NAMALWA (cell line): Measurements from ENCODE around the gene PREP.
"Not testable (repeated sequence)": the region's sequence is repeated elsewhere in the genome, so short reads cannot be mapped to it uniquely, and the experiment has no call there.

Experiments used
- DNase-seq: peaks from one replicate; pipeline ENCODE4 v3.0.0-alpha.2; 2015; ENCODE audit warnings: low spot score

Gene PREP

DNA sequence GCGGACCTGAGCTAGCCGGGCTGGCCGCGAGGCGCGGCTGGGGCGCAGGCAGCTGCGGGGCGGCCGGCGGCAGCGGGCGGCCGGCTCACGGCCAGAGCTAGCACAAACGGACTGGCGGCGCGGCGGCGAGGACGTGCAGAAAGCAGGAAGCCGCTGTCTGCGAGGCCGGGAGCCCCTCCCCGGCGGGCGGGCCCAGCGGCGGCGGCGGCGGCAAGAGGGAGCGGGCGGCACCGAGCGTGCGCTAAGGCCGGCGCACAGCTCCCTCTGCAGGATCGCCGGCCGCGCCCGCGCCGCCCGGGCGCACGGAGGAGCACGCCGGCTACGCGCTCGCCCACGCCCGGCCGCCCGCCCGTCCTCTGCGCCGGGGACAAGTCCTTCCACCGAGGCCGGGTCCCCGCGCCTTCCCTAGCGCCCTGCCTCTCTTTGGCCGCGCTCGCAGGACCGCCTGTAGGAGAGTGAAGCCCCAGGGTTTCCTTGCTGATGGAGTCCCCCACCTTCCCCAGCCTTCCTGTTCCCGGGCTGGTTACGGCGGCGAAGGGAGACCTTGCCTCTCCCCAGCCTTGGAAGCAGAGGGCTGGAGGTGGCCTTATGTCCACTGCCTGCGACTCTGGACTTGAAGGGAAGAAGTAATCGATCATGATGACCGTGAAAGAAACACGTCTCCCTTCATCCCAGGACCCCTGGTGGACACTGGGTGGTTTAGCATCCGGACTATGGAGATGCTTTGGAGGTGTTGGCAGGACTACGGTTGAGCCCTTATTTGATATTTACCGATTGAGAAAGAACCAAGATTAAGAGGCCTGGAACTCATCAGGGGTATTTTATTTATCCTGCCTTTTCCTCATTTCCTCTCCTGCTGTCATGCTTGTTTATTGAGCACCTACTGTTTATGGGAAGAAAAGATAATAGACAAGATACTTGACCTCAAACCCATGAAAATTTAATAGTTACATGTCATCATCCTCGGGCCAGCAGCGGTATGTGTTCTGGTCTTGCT, at the start of gene PREP:
PREP (minus strand) TSS at position 144 of the 997 bp plus-strand sequence. CDS start 191 bp downstream, outside the sequence.
- DNase-seq, result peak; percentile 83

DNA sequence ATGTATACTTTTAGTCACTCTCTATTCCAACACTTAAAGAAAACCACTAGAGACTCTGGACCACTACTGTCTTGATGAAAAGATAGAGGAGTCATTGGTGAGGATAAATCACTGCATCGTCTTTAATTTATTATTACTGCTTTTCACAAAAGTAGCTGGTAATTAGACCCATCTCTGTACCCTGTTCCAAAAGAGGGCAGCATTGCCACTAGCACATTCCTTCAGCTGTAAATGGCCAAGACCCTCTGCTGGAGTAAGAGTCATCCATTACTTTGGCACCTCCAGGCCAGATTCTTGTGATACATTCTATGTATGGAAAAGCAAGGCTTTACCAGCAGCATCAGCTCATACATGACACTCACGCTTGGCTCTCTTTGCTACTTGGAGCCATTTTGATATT, 49.5 kb upstream of the PREP start:
- DNase-seq, result no peak

DNA sequence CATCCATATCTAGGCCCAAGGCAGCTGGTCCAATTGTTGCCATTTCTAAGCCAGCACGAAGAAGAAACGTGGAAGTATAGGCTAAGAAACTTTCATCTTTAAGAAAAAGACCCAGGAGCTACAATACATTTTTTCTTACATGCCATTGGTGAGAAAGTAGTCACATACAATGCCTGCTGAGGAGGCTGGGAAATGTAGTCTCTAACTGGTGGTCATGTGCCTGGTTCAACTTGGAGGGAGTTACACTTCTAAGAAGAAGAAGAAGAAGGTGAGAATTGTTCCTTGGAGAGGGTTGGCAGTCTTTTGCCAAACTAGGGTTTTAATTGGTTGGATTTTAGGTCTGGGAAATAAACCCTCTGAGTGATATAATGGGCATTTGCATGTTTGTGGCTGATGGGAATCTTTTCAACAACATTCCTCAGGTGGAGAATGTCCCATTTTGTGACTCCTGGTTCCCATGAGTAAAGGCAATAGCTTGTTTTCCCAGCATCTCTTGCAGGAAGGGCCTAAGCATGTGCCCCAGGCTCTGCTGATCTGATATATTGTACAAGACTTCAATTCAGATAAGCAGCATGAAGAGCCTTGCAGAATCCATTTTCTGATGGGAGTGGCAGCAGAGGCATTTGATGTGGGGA, 47.0 kb upstream of the PREP start:
- no peak for DNase-seq

DNA sequence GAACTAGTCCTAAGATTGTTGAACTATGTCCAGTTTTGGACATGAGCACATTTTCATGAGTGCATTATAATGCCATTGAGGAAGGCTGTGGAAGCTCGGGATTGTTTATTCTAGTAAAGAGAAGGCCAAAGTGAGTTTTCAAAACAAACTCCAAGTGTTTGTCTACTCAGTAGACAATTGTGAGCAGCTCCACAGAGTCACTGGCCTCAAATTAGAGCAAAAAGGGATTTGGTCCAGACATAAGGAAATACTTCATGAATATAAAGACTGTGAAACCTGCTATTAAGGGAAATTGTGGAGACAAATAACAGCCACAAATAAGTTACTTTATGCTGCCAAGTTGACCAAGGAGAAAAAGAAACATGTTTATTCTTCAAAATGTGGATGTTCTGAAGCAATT, 42.6 kb upstream of the PREP start:
- DNase-seq, result no peak

DNA sequence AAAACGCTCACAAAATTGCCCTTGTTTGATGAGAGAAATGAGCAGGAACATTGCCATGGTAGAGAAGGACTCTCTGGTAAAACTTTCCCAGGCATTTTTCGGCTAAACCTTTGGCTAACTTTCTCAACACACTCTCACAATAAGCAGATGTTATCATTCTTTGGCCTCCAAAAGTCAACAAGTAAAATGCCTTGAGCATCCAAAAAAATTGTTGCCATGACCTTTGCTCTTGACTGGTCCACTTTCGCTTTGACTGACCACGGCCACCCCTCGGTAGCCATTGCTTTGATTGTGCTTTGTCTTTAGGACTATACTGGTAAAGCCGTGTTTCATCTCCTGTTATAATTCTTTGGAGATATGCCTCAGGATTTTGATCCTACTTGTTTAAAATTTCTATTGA, 41.1 kb upstream of the PREP start:
- DNase-seq, result no peak

DNA sequence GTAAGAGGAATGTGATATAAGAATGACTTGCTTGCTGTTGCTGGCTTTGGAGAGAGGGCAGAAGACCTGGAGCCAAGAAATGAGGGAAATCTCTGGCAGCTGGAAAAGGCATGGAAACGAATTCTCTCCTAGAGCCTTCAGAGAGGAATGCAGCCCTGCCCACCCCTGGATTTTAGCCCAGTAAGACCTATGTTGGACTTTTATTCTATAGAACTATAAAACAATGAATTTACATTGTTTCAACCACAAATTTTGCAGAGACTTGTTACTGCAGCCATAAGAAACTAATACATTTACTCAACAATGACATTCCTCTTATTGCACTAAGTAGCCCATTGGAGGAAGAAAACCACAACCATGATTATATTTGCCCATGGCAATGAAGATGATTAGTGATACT, 39.5 kb upstream of the PREP start:
- DNase-seq, result no peak

DNA sequence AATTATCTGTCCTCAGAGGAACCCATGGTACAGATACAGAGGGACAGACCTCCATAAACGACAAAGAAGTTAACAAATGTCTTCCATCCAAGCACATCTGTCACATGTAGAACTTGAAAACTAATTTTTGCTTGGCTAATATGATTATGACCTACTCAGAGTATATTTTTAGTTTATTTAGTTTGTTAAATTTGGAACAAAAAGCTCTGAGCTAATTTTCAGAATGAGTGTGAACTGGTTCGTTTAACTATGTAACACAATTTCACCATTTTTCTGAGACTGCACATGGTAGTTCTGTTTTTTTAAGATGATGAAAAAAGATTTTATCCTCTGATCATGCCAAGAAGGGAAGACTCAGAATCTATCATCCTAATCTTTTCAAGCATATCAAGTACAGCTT, 34.4 kb upstream of the PREP start:
- no peak for DNase-seq

DNA sequence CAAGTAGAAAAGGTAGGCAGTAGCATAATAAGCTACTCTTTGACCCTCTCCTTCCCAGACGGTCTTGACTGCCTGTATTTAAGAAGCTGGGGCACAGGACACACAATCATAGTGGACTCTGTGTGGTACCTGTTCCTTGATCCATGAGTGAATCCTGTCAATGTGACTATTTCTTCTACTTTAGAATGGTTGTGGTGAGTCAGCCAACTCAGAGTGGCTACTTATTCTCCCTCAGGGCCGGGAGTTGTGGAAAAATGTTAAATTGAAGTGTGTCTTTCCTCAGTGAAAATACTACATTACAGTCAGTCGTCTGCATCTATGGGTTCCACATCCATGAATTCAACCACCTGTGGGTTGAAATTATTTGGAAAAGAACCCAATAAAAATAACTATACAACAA, 30.8 kb upstream of the PREP start:
- no peak for DNase-seq

DNA sequence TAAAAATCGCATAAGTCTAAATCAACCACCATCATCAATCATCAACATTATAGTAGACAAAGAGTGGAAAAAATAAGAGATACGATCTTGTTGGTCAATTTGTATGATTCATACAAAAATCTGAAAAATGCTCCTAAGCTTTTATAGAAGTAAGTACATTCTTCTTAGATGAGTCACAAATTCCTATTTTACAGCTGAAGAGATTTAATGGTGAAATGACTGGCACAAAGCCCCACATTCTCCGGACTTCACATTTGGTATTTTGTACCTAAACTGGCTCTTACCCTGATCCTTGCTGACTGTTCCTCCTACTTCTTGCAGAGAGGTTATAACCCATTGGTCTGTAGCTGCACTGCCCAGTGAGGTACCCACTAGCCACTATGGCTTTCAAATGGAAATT, 29.9 kb upstream of the PREP start:
- no peak for DNase-seq

DNA sequence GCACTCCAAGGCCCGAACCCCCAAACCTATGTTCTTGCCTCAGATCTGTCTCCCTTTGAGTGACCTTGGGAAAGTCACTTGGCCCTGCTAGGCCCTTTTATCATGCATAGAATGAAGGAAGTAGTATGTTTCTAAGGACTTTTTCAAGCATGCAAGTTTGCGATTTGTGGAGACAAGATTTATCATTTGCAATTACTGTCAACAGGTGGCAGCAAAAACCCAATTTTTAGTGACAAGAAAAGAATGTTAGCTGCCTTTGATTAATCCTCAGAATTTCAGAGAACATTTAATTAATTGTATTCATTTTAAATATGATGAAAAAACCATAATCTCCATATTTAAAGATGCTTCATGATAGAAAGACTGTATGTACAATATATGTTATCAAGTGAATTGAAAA, 28.3 kb upstream of the PREP start:
- DNase-seq, result peak; percentile 72

DNA sequence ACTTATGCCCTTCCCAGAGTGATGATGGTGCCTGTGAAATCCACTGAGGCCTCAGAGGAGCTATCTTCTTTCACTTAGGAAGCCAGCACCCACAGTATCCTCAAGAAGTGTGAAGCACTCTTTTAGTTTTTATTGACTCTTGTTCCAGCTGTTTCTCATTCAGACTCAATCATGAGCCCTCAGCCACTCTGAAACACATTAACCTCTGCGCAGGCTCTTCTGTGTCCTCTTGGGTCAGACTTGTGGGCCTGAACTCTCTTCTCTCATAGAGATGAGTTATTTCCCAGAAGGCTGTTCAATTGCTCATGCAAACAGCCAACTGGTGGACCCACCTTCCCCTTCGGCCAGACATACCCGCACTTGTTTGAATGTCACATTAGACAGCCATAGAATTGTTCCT, 27.8 kb upstream of the PREP start:
- DNase-seq, result no peak

DNA sequence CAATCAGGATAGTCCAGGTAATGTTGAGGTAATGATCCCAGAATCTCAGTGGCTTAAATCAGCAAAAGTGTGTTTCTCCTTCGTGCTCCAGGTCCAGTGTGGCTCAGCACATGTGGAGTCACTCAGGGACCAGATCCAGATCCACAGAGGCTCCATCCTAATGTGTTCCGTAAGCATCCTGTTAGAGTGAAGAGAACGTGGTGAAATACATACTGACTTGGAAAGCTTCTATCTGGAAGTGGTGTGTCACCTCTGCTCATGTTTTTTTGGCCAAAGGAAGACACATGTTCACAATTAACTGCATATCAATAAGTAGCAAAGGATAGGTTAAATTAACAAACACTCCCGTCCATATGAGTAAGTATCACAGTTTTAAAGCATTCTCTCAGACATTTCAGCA, 26.8 kb upstream of the PREP start:
- no peak for DNase-seq

DNA sequence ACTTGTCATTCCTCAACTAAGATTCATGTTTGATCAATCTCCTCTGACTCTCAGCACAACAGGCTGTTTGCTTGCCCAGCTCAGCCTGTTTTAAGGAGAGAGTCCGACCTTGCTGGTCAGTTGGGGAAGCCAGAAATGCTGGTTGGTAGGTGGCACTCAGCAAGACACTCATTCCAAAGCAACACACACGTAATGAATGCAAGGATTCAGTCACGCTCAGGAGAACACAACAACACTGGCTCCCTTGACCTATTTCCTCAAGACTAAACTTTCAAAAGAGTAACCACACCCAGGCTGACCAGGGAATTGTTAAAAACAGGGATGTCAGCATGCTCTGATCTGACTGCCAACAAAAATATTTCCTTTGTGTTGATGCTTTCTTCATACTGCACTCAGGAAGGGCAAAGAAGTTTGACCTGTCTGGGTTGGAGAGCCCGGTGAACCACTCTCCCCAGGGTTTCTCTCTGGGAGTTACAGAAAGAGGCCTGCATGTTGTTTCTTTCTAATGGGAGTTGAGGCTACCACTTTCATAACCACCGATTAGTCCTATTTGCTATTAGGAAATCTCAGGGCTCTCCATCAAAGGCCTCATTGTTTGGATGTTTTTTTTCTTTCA, 25.6 kb upstream of the PREP start:
- no peak for DNase-seq

DNA sequence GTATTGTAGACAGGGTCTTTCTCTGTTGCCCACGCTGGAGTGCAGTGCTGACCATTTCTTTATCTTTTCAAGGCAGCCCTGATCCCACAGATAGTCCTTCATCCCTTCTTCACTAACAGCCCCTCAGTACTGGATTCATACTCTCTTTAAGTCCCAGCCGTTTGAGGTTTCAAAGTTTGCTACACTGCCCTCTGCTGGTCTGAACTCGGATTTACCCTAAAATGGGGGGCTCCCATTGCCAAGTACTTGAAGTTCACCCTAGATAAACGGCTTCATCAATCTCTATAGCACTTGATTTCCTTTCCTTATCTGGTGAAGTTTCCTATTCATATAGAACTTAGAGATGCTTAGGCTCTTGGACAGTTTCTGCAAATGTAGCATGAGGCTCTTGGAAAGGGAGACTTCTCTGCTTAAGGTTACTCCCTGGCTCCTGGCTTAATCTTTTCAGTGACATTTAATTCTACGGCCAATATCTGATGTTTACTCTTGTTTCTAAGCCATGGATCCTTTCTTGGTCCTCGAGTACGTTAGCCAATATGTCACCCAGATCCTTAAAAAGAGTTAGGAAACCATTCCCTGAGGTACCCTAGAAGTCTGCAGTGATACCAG, 21.4 kb upstream of the PREP start:
- DNase-seq, result peak; percentile 82

DNA sequence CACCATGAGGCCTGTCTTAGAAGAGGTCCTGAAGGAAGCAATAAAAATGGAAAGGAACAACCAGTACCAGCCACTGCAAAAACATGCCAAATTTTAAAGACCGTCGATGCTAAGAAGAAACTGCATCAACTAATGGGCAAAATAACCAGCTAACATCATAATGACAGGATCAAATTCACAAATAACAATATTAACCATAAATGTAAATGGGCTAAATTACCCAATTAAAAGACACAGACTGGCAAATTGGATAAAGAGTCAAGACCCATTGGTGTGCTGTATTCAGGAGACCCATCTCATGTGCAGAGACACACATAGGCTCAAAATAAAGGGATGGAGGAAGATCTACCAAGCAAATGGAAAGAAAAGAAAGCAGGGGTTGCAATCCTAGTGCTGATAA, 14.1 kb upstream of the PREP start:
- not testable (repeated sequence) for DNase-seq

DNA sequence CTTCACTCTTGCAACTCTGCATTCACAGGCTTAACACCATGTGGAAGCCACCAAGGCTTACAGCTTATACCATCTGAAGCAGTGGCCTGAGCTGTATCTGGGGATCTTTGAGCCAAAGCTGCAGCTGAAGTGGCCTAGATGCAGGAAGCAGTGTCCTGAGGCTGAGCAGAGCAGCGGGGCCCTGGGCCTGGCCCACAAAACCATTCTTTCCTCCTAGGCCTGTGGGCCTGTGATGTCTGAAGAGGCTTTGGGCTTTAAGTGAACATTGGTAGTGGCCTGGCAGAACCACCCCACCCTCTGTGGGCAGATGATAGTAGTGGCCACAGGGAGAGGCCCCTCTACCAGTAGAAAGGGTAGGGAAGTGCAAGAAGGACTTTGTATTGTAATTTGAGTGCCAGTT, 6.9 kb upstream of the PREP start:
- no peak for DNase-seq

DNA sequence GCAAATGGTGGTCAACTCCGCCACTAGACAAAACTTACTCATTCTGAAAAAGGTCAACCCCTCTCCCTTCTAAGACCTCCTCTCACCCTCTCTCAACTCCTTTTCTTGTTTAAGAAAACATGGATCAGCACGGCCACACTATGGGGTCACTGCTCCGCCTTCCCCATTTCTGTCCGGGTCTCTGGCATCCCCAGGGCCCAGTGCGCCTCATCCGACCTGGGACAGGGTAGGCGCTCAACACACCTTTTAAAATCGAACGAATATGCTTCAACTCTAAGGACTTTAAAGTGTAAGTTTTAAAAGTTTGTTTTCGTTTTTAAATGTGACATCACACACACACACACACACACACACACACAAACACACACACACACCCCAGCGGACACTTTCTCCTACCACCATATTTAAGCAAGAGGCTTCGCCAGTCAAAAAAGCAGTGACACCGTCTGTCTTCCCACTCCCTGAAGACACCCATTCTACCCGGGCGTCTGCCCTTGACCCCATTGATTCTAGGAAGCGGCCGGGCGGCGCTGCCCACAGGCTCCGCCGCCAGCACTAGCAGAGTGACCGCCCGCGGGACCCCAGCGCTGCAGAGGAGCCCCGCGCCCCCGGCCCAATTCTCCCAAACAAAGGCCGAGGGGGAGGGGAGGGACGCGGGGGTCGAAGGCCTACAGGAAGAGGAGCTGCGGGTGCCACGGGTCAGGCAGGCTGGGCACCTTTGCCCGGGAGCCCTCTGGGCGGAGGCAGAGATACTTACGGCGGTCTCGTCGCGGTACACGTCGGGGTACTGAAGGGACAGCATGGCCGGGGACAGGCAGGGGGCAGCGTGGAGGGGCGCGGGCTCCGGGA, 568 bp downstream of the PREP start:
- DNase-seq, result peak; percentile 54

DNA sequence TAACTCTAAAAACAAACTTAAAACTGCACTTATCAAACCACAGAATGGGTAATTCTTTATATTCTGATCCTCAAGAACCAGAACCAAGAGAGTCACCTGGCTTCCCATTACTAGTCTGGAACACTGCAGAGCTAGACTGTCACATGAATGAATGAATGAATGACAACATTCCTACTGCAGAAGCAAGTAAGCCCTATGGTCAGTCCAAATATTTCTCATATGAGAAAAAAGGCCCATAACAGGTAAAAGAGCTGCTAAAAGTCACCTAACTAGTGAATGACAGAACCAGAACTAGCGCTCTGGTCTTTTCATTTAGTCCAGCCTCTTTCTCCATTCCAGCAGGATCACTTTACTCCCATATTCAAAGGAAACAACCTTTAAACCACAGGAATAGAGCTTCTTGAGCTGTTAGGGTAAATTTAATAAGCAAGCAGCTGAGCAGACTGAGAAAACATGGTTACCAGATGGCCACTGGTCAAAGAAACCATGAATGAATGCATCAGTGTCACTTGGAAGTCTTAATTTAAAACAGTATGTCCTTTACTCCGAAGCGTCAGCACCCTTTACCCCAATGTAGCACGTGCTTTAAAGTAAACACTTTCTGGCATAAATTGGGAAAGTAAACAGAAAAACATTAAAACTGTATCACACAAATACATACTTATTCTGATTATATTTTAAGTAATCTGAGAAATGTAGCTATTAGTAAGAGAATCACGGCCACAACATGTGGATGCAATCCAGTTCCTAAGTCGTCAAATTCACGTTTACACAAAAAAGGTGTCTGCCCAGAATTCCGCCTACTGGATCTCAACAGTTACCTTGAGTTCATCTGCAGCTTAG, 1.4 kb downstream of the PREP start:
- DNase-seq, result no peak

DNA sequence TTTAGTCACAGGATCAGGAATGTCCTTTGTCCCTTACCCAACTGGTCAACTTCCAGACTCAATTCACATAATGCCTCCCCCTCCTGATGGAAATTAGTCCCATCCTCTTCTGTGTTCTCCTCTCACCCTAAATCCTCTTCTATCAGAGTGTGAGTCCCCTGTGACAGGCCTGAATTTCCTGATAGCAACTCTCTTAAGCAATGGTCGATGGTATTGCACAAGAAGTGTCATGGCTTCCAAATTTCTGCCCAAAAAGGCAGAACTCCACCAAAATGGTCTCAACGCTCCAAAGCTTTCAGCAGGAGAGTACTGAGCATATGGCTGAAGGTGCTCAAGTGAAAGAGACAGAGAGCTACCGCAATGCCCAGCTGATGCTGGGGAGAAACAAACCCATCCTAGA, 2.4 kb downstream of the PREP start:
- no peak for DNase-seq

DNA sequence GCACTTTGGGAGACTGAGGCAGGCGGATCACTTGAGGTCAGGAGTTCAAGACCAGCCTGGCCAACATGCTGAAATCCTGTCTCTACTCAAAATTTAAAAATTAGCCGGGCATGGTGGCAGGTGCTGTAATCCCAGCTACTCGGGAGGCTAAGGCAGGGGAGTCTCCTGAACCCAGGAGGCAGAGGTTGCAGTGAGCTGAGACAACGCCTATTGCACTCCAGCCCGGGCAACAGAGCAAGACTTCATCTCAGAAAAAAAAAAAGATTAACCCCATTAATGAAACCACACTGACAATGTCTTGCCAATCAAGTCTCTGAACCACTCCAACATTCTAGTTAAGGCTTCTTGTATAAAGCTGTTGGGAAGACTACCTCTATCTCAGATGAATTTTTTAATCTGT, 4.0 kb downstream of the PREP start:
- no peak for DNase-seq

DNA sequence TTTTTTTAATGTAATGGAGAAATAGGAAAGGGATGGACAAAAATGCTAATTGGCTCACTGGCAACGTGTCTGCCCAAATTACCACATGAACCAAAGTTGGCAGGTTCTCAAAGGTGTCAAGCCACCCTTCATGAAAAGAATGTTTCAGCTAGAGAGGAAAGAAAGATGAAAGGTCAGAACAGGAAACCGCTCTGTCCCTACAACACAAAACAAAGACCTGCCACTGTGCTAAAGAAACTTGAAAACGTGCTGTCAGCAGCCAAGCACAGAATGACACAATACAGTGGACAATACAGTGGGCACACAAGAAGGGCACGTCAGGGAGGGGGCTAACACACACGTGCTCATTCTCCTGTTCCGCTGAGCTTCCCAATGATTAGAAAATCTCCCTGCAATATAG, 4.9 kb downstream of the PREP start:
- no peak for DNase-seq
